PFSK-1 (cell line): ENCODE results near the gene SPG7.

Source experiments
- POLR2AphosphoS5 ChIP-seq: IDR thresholded peaks from 2 replicates; pipeline ENCODE4 v1.6.1; 2012; ENCODE audit warnings: low read depth, mild to moderate bottlenecking, control low read depth, low read length, moderate library complexity
- REST ChIP-seq, 2 experiments: IDR thresholded peaks; 2 replicates each; pipeline versions ENCODE4 v1.6.1 to v1.8.0; 2011 to 2012; ENCODE audit warnings: low read depth in 2 of 2, low read length in 2 of 2, control low read depth in 1 of 2, inconsistent platforms in 1 of 2, mild to moderate bottlenecking in 1 of 2, moderate library complexity in 1 of 2; ENCODE audit not compliant: insufficient read depth in 1 of 2
- TAF1 ChIP-seq: IDR thresholded peaks from 2 replicates; pipeline ENCODE4 v1.6.1; 2012; ENCODE audit warnings: low read length, control low read depth, borderline replicate concordance; ENCODE audit not compliant: insufficient read depth

- TF ChIP-seq REST (IDR thresholded peaks at IDR 0.05; ENCODE audit: insufficient read depth in 1 of 2, low read depth in 2 of 2, low read length in 2 of 2) (no peak), TAF1 (no peak), POLR2AphosphoS5 (no peak)
Observed at GRCh38 chr16:89476379-89476778, 31.8 kb upstream of the SPG7 start.
